OCI-LY1 (cell line): ENCODE data around the gene C4A.
"Not testable (repeated sequence)": the region's sequence is repeated elsewhere in the genome, so short reads cannot be mapped to it uniquely, and the experiment has no call there.

Experiments used
- EZH2 ChIP-seq: fragments of 200-600 bp; sonication (generic), shearing (Covaris generic); IDR thresholded peaks from 2 replicates; pipeline ENCODE4 v1.8.0; 2017; ENCODE audit warnings: borderline replicate concordance, mixed run types, mild to moderate bottlenecking, antibody characterized with exemption, low read length, moderate library complexity, mixed read lengths
- TF ChIP-seq, protein P1 (sequence below): fragments of 200-600 bp; sonication (generic), shearing (Covaris generic); IDR thresholded peaks from 2 replicates; pipeline ENCODE4 v1.5.1; 2017; ENCODE audit warnings: mild to moderate bottlenecking, antibody characterized with exemption, low read length, moderate library complexity, mixed read lengths

DNA sequence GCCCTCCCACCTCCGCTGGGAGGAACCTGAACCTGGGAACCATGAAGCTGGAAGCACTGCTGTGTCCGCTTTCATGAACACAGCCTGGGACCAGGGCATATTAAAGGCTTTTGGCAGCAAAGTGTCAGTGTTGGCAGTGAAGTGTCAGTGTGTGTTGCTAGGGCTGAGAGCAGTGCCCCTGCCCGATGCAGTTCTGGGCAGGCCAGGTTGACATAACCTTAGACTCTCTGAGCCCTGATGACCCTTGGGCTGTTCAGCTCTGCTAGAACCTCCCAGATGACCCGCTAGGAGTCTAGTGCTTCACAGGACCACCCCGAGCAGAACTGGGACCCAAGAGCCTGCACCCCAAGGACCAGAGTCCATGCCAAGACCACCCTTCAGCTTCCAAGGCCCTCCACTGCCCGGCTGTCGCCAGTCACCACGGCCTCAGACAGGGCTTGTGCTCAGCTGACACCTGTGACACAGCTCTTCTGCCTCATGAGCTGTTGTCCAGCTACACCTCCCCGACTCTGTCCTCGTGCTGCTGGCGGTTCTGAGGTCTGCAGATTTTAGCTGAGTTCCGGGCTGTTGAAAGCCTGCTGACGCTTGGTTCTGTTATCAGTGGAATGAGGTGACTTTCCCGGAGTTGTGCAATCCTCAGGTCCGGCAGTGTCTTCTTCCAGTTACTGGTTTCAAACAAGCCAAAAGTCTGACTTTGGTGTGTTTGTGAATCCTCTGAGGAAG, 20.9 kb downstream of the C4A start:
- TF ChIP-seq EZH2: not testable (repeated sequence)
- TF ChIP-seq, protein P1, sequence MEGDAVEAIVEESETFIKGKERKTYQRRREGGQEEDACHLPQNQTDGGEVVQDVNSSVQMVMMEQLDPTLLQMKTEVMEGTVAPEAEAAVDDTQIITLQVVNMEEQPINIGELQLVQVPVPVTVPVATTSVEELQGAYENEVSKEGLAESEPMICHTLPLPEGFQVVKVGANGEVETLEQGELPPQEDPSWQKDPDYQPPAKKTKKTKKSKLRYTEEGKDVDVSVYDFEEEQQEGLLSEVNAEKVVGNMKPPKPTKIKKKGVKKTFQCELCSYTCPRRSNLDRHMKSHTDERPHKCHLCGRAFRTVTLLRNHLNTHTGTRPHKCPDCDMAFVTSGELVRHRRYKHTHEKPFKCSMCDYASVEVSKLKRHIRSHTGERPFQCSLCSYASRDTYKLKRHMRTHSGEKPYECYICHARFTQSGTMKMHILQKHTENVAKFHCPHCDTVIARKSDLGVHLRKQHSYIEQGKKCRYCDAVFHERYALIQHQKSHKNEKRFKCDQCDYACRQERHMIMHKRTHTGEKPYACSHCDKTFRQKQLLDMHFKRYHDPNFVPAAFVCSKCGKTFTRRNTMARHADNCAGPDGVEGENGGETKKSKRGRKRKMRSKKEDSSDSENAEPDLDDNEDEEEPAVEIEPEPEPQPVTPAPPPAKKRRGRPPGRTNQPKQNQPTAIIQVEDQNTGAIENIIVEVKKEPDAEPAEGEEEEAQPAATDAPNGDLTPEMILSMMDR: not testable (repeated sequence)
